NCI-H1092 treated with DMSO at 0.1 percent for 48 hours (cell line): Measurements from ENCODE around the gene FSTL4.
"Not testable (repeated sequence)": the region's sequence is repeated elsewhere in the genome, so short reads cannot be mapped to it uniquely, and the experiment has no call there.

ENCODE experiments used
- DNase-seq: peaks from one replicate; lab custom pipeline; 2025; lab: John Stamatoyannopoulos, UW

Gene FSTL4

DNA sequence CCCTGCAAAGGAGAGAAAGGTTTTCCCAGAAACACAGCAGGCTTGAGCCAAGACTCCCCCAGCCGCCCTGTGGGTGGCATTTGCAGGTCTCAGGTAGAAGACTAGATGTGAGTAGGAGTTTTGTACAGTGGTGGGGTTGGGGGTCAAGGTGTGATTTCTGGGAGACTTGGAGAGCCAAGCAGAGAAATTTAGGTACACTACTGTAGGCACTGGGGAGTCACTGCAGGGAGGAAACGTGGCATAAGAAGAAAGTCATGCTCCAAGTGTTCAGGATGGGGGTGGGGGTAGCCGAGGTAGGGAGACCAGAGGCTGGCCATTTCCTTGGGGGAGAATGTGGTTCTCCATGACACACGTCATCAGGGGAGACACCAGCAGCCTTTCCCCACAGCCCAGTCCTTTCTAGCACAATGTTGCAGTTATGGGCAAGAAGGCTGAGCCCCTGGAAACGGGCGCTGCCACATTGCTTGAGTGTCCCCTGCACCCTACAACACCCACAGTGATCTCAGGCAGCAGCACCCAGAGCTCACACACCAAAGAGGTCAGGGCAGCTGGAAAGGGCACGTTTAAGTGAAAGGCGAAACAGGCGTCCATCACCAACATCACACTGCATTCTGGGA lies 210.5 kb downstream of the FSTL4 start:
- DNase-seq = no peak

DNA sequence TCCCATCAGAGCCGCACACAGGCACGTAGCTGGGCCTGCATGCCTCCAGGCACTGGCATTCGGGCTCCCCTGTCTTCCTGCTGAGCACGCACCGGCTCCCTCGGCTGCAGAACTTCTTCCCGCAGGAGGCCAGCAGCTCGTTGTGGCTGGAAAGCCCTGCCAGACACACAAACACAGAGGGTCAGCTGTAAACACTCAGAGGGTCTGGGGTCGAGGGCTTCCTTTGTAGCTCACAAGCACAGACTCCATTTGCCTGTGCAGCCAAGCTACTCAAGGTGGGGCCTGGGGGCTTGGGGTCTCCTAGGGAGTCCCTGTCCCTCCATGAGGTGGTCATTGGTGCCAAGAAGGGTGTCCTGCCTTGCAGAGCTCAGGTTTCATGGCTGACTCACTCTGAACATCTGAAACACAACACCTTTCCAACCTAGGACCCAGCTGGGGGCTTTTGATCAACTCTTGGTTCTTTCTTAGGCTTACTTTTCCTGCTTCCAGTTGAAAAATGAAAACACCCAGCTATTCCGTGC lies 211.4 kb downstream of the FSTL4 start:
- no peak for DNase-seq

DNA sequence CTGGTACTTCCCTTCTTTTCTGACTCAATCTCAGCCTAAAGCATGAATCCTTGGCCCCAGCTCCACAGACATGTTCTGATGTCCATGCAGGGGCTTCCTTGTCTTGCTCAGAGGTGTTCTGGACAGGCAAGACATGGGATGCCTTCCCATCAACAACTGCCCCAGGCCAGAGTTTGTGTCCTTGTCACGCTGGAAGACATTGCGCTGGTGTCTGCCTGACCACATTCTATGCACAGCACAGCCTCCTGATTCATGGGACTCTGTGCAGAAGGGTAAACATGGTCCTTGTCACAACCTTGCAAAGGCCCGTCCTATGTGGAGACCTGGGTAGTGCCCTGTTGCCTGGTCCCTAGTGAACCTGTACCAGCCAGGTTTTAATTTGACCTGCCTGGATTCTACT lies 212.2 kb downstream of the FSTL4 start:
- no peak for DNase-seq

GRCh38 chr5:133399247-133399891 lies 213.0 kb downstream of the FSTL4 start:
- no peak for DNase-seq

GRCh38 chr5:133398646-133399101 lies 213.7 kb downstream of the FSTL4 start:
- DNase-seq = no peak

DNA sequence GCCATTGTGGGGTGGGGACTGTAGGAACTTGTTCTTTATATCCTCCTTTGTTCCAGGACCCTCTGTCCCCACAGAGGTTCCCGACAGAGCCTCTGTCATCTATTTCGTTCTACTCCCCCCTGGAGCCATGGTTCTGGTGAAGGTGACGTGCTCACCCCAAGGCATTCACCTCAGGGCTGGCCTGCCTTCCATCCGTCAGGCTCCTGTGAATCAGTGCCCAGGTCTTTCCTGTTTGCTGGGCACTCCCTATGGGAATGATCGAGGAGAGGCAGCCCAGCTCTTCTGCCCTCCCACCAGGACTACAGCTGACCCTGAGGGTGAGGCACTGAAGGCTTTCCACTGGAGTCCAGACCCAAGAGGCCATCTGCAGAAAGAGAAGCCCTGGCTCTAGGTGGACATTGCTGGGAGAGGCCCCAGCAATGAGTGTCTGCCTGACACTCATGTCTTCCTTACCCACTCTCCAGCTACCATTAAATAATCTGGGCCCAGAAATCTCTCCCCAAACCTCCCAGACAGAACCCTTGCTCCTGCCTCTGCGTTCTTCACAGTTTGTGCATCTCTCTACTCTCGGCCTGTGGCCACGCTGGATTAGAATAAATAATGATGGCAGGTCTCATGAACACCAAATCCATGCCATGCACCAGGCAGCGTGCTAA lies 214.2 kb downstream of the FSTL4 start:
- DNase-seq = no peak

DNA sequence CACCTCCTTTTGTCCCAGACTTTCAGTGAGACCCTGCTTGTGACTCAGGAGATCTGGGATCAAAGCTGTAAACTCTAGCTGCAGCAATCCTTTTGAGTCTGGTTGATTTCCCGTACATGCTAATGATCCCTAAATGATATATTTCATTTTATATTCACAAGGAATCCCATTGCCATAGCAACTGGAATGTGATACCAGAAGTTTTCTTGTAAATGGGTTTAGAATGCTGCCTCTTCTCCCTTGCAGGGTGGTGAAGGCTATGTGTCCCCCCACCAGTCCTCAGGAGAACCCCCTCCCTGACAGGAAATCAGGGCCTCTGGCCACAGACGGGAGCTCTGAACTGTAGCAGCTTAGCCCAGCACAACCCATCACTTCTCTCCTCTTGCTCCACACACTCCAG lies 215.0 kb downstream of the FSTL4 start:
- no peak for DNase-seq

DNA sequence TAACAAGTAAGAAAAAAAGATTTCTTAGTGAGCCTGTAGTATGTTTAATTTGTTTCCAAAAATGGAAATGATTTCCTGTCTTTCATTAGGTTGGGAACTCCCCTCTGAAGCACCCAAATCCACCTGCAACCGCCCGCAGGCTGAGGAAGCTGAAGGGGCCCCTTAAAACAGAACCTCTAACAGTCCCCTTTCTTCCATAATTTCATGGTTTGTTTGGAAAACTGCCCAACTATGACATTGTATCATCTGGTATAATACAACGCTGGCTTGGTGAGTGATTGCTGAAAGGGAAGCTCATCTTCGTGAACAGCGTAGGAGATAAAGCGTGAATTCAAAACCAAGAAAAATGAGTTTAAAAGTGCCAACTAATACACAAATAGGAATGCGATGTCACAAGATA lies 215.5 kb downstream of the FSTL4 start:
- DNase-seq = no peak

- DNase-seq = no peak
Observed at GRCh38 chr5:133396187-133396741, 216.1 kb downstream of the FSTL4 start.

- not testable (repeated sequence) for DNase-seq
Observed at GRCh38 chr5:133395207-133395606, 217.1 kb downstream of the FSTL4 start.

DNA sequence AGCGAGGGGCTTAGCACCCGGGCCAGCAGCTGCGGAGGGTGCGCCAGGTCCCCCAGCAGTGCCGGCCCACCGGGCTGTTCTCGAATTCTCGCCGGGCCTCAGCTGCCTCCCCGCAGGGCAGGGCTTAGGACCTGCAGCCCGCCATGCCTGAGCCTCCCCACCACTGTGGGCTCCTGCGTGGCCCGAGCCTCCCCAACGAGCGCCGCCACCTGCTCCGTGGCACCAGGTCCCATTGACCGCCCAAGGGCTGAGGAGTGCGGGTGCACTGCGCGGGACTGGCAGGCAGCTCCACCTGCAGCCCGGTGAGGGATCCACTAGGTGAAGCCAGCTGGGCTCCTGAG lies 217.9 kb downstream of the FSTL4 start:
- not testable (repeated sequence) for DNase-seq

- no peak for DNase-seq
Observed at GRCh38 chr5:133393776-133394476, 218.4 kb downstream of the FSTL4 start.

GRCh38 chr5:133392448-133392847 lies 219.9 kb downstream of the FSTL4 start:
- DNase-seq = no peak

- no peak for DNase-seq
Observed at GRCh38 chr5:133391354-133392136, 220.8 kb downstream of the FSTL4 start.

DNA sequence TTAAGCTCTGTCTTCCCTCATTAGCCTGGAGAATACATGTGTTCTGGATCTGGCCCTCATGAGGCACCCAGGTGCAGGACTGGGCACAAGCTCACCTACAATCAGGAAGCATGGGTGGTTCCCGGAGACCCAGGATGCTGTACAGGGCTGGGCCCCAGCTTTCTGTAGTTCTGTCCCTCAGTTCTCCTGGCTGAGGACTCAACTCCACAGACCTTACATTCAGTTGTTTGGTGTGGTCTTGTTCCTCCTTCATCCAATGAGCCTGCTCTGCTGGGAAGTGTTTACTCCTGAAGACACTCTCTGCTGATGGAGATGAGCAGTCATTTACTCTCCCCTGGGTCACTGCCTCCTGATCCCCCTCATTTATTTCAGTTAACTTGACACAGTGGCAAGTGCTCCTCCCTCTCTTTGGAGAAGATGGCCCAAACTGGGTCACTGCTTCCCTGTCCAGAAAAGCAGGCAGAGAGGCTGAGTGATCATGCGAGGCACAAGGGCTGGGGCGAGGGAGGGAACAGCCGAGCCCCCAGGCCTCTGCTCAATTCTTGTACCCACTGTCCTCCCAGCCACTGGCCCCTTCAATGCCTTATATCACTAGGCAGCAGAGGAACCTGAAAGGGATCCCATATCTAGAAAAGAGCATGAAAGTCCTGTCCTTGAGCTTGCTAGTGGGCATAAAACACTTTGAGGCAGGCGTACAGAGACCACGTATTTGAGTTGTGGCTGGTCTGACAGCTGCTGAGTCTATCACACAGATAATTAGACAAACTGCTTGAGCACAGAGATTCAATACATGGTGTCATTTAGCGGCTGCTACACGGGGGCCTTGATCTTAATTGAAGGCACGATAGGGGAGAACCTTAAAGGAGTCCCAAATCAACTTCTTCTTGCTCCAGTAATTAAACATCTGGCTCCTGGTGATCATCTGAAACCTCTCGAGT lies 221.7 kb downstream of the FSTL4 start:
- no peak for DNase-seq

GRCh38 chr5:133389066-133389590 lies 223.2 kb downstream of the FSTL4 start:
- DNase-seq = no peak

DNA sequence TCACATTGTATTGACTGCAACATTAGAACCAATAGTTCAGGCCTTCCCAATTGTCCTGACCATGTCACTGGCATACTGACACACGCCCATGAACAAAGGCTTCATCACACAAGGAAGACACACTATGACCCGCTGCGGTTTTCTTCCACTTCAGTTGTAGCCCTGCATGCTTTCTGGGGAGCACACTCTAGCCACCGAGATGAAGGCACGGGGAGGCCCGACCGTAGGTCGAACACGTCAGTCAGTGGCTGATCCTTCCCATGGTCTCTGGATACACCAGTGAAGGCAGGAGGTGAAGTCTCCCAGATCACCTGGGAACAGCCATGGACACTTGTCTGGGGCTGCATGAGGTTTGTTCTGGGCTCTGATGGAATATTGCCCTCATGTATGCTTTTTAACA lies 224.7 kb downstream of the FSTL4 start:
- no peak for DNase-seq

DNA sequence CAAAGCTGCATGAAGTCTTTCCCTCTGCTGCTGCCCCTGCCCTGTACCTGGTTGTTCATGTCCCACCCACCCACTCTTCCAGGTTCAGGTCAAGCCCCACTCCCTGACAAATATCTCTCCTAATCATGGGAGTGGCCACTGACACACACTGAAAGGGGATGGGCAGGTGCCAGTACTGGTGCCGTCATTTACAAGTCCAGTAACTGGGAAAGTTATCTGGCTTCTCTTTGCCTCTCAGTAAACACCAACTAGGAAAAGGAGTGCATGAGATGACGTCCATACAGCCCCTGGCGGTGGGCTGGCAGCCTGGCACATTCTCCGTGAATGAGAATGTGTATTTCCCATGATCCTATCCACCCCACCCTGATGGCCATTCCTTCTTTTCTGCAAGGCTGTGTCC lies 225.2 kb downstream of the FSTL4 start:
- no peak for DNase-seq

DNA sequence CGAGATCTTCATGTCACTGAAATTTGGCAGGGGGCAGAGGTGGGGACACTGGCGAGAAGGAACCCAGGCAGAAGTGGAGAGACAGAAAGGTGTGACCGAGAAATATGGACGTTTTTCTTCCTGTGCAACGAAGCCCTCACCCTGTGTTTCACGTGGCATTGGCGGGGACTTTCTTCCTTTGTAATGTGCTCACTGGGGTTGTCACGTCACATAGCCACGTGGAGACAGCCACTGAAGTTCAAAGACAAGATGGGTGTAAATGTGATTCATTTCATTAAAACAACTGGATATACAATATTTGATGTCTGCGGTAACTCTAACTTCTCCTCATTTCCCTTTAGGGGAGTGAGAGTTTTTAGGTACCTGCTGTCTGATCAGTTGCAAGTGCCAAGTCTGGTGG lies 225.7 kb downstream of the FSTL4 start:
- no peak for DNase-seq

GRCh38 chr5:133385346-133385745 lies 227.0 kb downstream of the FSTL4 start:
- no peak for DNase-seq
